Ovary (tissue), 9 donors: Measurements from ENCODE around the gene LRRC15. TPM values are rescaled to one million over a fixed set of nuclear protein-coding genes. Genes with fewer than 3 reads are reported as not detected.

Experiments used
- DNase-seq, 5 donors: peaks; one replicate each; pipeline ENCODE4 v3.0.0-alpha.2; 2019 to 2020
- H3K27ac ChIP-seq, 2 donors: fragments of 200-600 bp; one replicate each; pipeline versions ENCODE4 v1.5.1 to v1.8.0; 2019 to 2022
- H3K27me3 ChIP-seq: fragments of 200-600 bp; one replicate; pipeline ENCODE4 v1.8.0; 2022
- H3K36me3 ChIP-seq: fragments of 200-600 bp; sonication (generic); one replicate; pipeline ENCODE4 v1.5.1; 2019
- H3K4me1 ChIP-seq: one replicate; pipeline ENCODE4 v1.8.1; 2013; ENCODE audit warnings: mild to moderate bottlenecking, moderate library complexity; ENCODE audit not compliant: insufficient read depth
- H3K4me3 ChIP-seq: fragments of 200-600 bp; sonication (generic); one replicate; pipeline ENCODE4 v1.5.1; 2017
- H3K9me3 ChIP-seq, 2 donors: fragments of 200-600 bp in 1 of 2; sonication (generic) in 1 of 2; one replicate each; pipeline versions ENCODE4 v1.5.1 to v1.8.1; 2013 to 2019; ENCODE audit warnings: mild to moderate bottlenecking in 1 of 2, moderate library complexity in 1 of 2
- EP300 ChIP-seq: sonication (generic); formaldehyde crosslinking; IDR thresholded peaks from one replicate; pipeline ENCODE4 v1.6.1; 2017; ENCODE audit warnings: antibody characterized with exemption
- POLR2A ChIP-seq: fragments of 450-650 bp; IDR thresholded peaks from one replicate; pipeline ENCODE4 v1.6.1; 2017; ENCODE audit warnings: antibody characterized with exemption, mild to moderate bottlenecking, moderate library complexity
- WGBS, 3 donors: extraction: QIAGEN DNeasy Blood & Tissue Kit in 1 of 3; methylation state at CpG; one replicate each; pipeline versions ENCODE4 v1.1.5 to v1.1.7; 2013 to 2017; 5-methylcytosine and 5-hydroxymethylcytosine counted together
- intact Hi-C, 4 donors: fragments of 100-400 bp; cut with DNase I; formaldehyde crosslinking; loops; one replicate each; pipeline versions ENCODE4 v1.11.0 to v1.15.1; 2022 to 2023
- polyA plus RNA-seq, 2 donors: library from polyadenylated mRNA; stranded (reverse); fragments of 200-250 nt in 1 of 2; fragments of 350-450 nt in 1 of 2; fragmentation: Illumina TruSeq in 1 of 2; extraction: RNeasy Lipid Tissue Mini Kit (QIAGEN cat#74804) in 1 of 2; gene quantifications; one replicate each; pipeline ENCODE4 v1.2.3, GENCODE V29; 2013 to 2014
- total RNA-seq, 7 donors: library from RNA; depleted of rRNA in 2 of 7; stranded (reverse); fragments of >200 nt in 2 of 7; fragmentation: NEBNext Ultra II Directional in 3 of 7; extraction: Animal tissue kit (Norgen Biotek cat#: 25700) in 3 of 7; gene quantifications; one replicate each; pipeline versions ENCODE4 v1.1.0 to v1.2.4, GENCODE V29; 2016 to 2023
- TF ChIP-seq, protein P1 (sequence below), 3 donors: fragments of 450-650 bp in 2 of 3; fragments of 200-600 bp in 1 of 3; IDR thresholded peaks; one replicate each; pipeline versions ENCODE4 v1.5.1 to v1.8.0; 2016 to 2022; ENCODE audit warnings: antibody characterized with exemption in 3 of 3, mild to moderate bottlenecking in 1 of 3
- donor health status: DM: no; HTN: no; CAD: no; lungs with moderate emphysema.
- donor health status: DM: no; HTN: no; CAD: no.
- donor health status: Bipolar disorder and iron deficiency.
- donor health status: DM: yes; HTN: yes; CAD: no.
- donor health status: DM: no; HTN: no; CAD: no.
- donor health status: DM: yes; HTN: yes; CAD: no.

Gene LRRC15
- total and polyA plus RNA-seq, 9 donors: 0.05 to 2.5 (median 0.19) TPM; not detected in 1

DNA sequence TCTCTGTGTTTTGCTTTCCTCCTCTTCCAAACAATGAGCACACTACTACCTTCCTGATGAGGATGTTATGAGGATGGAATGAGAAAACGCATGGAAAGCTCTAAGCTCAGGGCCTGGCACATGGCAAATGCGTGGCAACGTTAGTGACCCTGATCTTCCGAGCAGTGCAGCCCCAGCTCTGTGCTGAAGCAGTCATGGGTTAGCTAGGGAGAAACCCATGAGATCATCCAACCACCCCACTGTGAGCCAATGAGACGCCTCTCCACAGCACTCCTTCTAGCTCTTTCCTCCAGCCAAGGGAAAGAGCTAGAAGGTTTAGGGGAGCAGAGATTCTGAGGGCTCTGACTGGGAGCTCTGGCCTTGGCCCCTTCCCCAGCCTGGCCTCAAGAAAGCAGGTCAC, 22.9 kb downstream of the LRRC15 start:
- WGBS, 3 donors: 58 to 65% (median 63%) methylated on average over 5 of the region's 5 CpGs
- Histone ChIP-seq H3K27ac (no peak overlapping the region), H3K9me3 (no peaks in the 10 kb centered on the region), H3K4me1 (no peaks in the 10 kb centered on the region), H3K4me3 (no peak overlapping the region), H3K27me3 (no peaks in the 10 kb centered on the region), H3K36me3 (no peaks in the 10 kb centered on the region)
- intact Hi-C loops: no loop called here
- TF ChIP-seq POLR2A (no peak), EP300 (no peak)
- TF ChIP-seq, protein P1, sequence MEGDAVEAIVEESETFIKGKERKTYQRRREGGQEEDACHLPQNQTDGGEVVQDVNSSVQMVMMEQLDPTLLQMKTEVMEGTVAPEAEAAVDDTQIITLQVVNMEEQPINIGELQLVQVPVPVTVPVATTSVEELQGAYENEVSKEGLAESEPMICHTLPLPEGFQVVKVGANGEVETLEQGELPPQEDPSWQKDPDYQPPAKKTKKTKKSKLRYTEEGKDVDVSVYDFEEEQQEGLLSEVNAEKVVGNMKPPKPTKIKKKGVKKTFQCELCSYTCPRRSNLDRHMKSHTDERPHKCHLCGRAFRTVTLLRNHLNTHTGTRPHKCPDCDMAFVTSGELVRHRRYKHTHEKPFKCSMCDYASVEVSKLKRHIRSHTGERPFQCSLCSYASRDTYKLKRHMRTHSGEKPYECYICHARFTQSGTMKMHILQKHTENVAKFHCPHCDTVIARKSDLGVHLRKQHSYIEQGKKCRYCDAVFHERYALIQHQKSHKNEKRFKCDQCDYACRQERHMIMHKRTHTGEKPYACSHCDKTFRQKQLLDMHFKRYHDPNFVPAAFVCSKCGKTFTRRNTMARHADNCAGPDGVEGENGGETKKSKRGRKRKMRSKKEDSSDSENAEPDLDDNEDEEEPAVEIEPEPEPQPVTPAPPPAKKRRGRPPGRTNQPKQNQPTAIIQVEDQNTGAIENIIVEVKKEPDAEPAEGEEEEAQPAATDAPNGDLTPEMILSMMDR (IDR thresholded peaks at IDR 0.05): no peak
- DNase-seq: no peak

DNA sequence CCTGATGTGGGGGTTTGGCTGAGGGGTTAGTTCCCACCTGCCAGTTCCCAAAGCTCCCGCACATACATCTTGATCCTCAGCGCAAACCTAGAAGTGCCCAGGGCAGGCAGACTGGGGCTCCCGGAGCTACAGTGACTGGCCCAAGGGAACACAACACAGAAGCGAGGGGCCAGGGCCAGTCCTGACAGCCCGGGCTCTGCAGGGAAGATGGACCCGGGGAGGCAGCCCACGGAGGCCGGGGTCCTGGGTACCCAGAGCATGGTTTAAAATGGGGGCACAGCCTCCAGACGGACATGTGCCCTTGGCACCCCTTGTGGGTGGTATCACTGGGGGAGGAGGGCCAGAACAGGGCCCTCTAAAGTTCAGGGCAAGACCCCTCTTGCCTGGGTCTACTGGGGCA, 23.5 kb downstream of the LRRC15 start:
- H3K9me3 ChIP-seq: no peaks in the 10 kb centered on the region
- DNase-seq: no peak
- WGBS, 3 donors: 85 to 88% (median 86%) methylated on average over 8 to 9 of the region's 9 CpGs
- no peak overlapping the region for H3K4me3 ChIP-seq
- H3K27me3 ChIP-seq: no peaks in the 10 kb centered on the region
- no peaks in the 10 kb centered on the region for H3K4me1 ChIP-seq
- H3K27ac ChIP-seq: no peak overlapping the region
- intact Hi-C loops: no loop called here
- no peak for TF ChIP-seq POLR2A
- TF ChIP-seq, protein P1 (IDR thresholded peaks at IDR 0.05): no peak
- no peak for TF ChIP-seq EP300
- no peaks in the 10 kb centered on the region for H3K36me3 ChIP-seq

DNA sequence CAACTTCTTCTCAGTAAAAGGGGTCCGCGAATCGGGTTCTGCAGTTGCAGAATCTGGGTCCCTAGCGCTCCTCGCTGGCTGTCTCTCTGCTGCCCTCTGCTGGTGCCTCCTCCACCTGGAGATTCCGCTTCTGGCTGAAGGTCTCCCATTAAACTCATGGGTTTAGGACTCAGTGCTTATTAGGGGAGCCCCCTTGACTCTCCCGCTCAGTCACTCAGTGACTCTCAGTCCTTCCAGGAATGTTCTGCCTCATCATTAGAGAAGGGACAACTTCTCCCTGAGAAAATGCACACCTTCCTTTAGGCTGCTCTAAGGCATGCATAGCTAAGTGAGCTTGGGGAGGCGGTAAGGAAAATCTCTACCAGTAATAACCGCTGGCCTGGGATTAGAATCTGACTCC, 25.5 kb downstream of the LRRC15 start:
- DNase-seq: peak; percentile 72 to 87 (median 83)
- Histone ChIP-seq H3K27ac (no peak overlapping the region), H3K27me3 (no peaks in the 10 kb centered on the region), H3K36me3 (no peaks in the 10 kb centered on the region), H3K4me1 (no peaks in the 10 kb centered on the region), H3K9me3 (no peaks in the 10 kb centered on the region), H3K4me3 (no peak overlapping the region)
- 30 to 43% (median 32%) methylated on average over 9 of the region's 9 CpGs for WGBS, 3 donors
- TF ChIP-seq, protein P1 (IDR thresholded peaks at IDR 0.05): peak; percentile 54 to 79 (median 72)
- TF ChIP-seq EP300: no peak
- intact Hi-C loops: loop anchor here in 1 of 4 donors (5.0 kb wide), 1 partner anchor 58 kb away; no protein-coding TSS in a partner anchor

DNA sequence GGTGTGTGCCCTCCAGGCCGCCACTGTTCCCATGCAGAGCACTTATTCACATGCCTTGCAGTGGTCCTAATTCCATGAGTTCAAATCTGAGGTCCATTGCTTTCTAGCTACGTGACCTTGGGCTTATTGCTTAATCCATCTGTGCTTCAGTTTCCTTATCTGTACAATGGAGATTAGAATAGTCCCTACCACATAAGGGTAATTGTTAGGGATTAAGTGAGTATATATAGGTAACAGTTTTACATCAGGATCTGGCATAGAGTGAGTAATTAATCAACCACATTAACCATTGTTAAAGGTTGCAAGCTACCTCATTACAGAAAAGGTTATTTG, 26.0 kb downstream of the LRRC15 start:
- H3K36me3 ChIP-seq: no peaks in the 10 kb centered on the region
- no peaks in the 10 kb centered on the region for H3K27me3 ChIP-seq
- intact Hi-C loops: loop anchor here in 1 of 4 donors (5.0 kb wide), 1 partner anchor 59 kb away; no protein-coding TSS in a partner anchor
- no peak for TF ChIP-seq EP300
- no peak for TF ChIP-seq POLR2A
- TF ChIP-seq, protein P1 (IDR thresholded peaks at IDR 0.05): no peak
- no peaks in the 10 kb centered on the region for H3K4me1 ChIP-seq
- WGBS, 3 donors: 92 to 100% (median 94%) methylated on average over 2 of the region's 2 CpGs
- H3K9me3 ChIP-seq: no peaks in the 10 kb centered on the region
- H3K4me3 ChIP-seq: no peak overlapping the region
- no peak overlapping the region for H3K27ac ChIP-seq
- no peak for DNase-seq
